Measurements from ENCODE around the gene GKN1. TPM values are rescaled to one million over a fixed set of nuclear protein-coding genes. Genes with fewer than 3 reads are reported as not detected.

The GKN1 gene
- total RNA-seq, 1 donor from 2014 or later: not detected

- H3K9me3 ChIP-seq: no peaks in the 10 kb centered on the region
- H3K4me1 ChIP-seq: no peaks in the 10 kb centered on the region
- H3K27me3 ChIP-seq: no peaks in the 10 kb centered on the region
- H3K36me3 ChIP-seq: no peaks in the 10 kb centered on the region
- H3K4me3 ChIP-seq: no peak overlapping the region
- no peak overlapping the region for H3K27ac ChIP-seq
- DNase-seq (no peak), ATAC-seq (no peak)
- intact Hi-C loops (cut with DNase I): no loop called here
- TF ChIP-seq, protein P1, sequence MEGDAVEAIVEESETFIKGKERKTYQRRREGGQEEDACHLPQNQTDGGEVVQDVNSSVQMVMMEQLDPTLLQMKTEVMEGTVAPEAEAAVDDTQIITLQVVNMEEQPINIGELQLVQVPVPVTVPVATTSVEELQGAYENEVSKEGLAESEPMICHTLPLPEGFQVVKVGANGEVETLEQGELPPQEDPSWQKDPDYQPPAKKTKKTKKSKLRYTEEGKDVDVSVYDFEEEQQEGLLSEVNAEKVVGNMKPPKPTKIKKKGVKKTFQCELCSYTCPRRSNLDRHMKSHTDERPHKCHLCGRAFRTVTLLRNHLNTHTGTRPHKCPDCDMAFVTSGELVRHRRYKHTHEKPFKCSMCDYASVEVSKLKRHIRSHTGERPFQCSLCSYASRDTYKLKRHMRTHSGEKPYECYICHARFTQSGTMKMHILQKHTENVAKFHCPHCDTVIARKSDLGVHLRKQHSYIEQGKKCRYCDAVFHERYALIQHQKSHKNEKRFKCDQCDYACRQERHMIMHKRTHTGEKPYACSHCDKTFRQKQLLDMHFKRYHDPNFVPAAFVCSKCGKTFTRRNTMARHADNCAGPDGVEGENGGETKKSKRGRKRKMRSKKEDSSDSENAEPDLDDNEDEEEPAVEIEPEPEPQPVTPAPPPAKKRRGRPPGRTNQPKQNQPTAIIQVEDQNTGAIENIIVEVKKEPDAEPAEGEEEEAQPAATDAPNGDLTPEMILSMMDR (IDR thresholded peaks at IDR 0.05): no peak
These were observed 46.3 kb downstream of the GKN1 start for GRCh38 chr2:69020496-69021426.

DNA sequence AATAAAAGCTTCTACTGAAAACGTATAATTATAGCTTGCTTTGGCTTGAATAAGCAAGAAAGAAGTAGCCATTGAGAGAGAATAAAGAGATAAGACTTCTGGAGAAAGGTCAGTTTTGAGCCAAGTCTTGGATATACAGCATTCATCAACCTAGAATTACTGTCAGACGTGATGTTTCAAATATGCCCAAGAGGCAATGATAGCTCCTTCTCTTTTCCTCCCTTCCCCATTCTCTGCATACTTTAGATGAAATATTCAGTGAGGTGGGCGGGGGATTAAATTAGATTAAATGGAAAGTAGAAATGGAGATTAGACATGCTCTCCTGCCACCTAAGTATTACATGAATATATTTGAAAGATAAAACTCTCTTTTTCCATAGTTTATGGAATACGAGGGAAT is 47.3 kb downstream of the GKN1 start:
- no peak for ATAC-seq
- intact Hi-C loops (cut with DNase I): no loop called here
- H3K9me3 ChIP-seq: no peaks in the 10 kb centered on the region
- no peak overlapping the region for H3K27ac ChIP-seq
- no peaks in the 10 kb centered on the region for H3K27me3 ChIP-seq
- TF ChIP-seq, protein P1 (IDR thresholded peaks at IDR 0.05): no peak
- no peak for DNase-seq
- H3K4me1 ChIP-seq: peaks cover 4% of the 10 kb centered on the region
- no peaks in the 10 kb centered on the region for H3K36me3 ChIP-seq
- no peak overlapping the region for H3K4me3 ChIP-seq

DNA sequence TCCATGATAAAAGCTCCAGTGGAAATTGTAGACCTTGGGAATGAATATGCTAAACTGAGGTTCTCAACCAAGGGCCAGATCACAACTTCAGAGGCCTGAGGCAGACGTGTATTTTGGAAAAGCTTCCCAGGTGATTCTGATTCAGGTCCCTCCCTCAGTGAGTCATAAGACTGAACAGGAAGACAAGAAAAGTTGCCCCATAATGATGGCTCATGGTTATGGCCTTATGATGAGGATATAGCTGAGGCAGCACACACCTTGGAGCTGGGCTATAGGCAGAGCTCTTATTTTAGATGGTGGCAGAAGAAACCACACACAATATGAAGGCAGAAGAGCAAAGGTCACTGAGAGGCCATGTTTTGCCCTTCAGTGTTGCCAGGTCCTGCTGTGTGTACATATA is 48.1 kb downstream of the GKN1 start:
- DNase-seq: no peak
- H3K27me3 ChIP-seq: no peaks in the 10 kb centered on the region
- H3K27ac ChIP-seq: no peak overlapping the region
- no peak overlapping the region for H3K4me3 ChIP-seq
- no peak for ATAC-seq
- TF ChIP-seq, protein P1 (IDR thresholded peaks at IDR 0.05): no peak
- H3K36me3 ChIP-seq: no peaks in the 10 kb centered on the region
- H3K9me3 ChIP-seq: no peaks in the 10 kb centered on the region
- intact Hi-C loops (cut with DNase I): no loop called here
- peaks cover 4% of the 10 kb centered on the region for H3K4me1 ChIP-seq

- TF ChIP-seq, protein P1 (IDR thresholded peaks at IDR 0.05): no peak
- H3K27me3 ChIP-seq: no peaks in the 10 kb centered on the region
- H3K4me1 ChIP-seq: peaks cover 4% of the 10 kb centered on the region
- intact Hi-C loops (cut with DNase I): no loop called here
- H3K4me3 ChIP-seq: no peak overlapping the region
- H3K27ac ChIP-seq: no peak overlapping the region
- H3K9me3 ChIP-seq: no peaks in the 10 kb centered on the region
- H3K36me3 ChIP-seq: no peaks in the 10 kb centered on the region
- DNase-seq (no peak), ATAC-seq (no peak)
These were observed 48.8 kb downstream of the GKN1 start for GRCh38 chr2:69023236-69023635.

GRCh38 chr2:69026026-69026425 is 51.6 kb downstream of the GKN1 start:
- Histone ChIP-seq H3K27me3 (no peaks in the 10 kb centered on the region), H3K4me1 (peaks cover 4% of the 10 kb centered on the region), H3K36me3 (no peaks in the 10 kb centered on the region), H3K27ac (no peak overlapping the region), H3K4me3 (no peak overlapping the region), H3K9me3 (no peaks in the 10 kb centered on the region)
- intact Hi-C loops (cut with DNase I): no loop called here
- ATAC-seq (peak; percentile 95), DNase-seq (no peak)
- TF ChIP-seq, protein P1 (IDR thresholded peaks at IDR 0.05): peak; percentile 56

All from upper lobe of right lung (tissue), 1 donor.